BJ (cell line): Measurements from ENCODE around the gene CACNA1I. TPM values are rescaled to one million over a fixed set of nuclear protein-coding genes. Genes with fewer than 3 reads are reported as not detected.

Source experiments
- CTCF ChIA-PET: fragments of 350-600 bp; formaldehyde crosslinking; extraction: SDS; loops from one replicate; lab custom pipeline; 2021; ENCODE audit warnings: antibody characterized with exemption, inconsistent platforms; lab: Yijun Ruan, JAX
- POLR2A ChIA-PET: fragments of 300-600 bp; sonication (Branson Sonifier 250); formaldehyde crosslinking; extraction: SDS; loops from one replicate; lab custom pipeline; 2021; ENCODE audit warnings: antibody characterized with exemption; lab: Charles Lee
- DNase-seq: peaks from one replicate; pipeline ENCODE4 v3.0.0-alpha.2; 2011; ENCODE audit warnings: low read depth
- H3K27me3 ChIP-seq: 2 replicates; pipeline ENCODE4 v1.6.0; 2011; ENCODE audit warnings: low read length; ENCODE audit not compliant: control insufficient read depth, insufficient read depth
- H3K36me3 ChIP-seq: 2 replicates; pipeline ENCODE4 v1.5.1; 2011; ENCODE audit warnings: low read length; ENCODE audit not compliant: control insufficient read depth, insufficient read depth
- H3K4me3 ChIP-seq: 2 replicates; pipeline ENCODE4 v1.5.1; 2011; ENCODE audit warnings: low read depth, mild to moderate bottlenecking, control low read depth, low read length
- CTCF ChIP-seq: IDR thresholded peaks from 2 replicates; pipeline ENCODE4 v1.5.1; 2011; ENCODE audit warnings: low read depth, mild to moderate bottlenecking, control low read depth, inconsistent platforms, low read length, moderate library complexity; ENCODE audit not compliant: insufficient read depth
- polyA plus RNA-seq: library from polyadenylated mRNA; depleted of rRNA; stranded (reverse); fragments of >200 nt; gene quantifications from 2 replicates; pipeline ENCODE4 v1.2.3, GENCODE V29; 2011

The CACNA1I gene
- polyA plus RNA-seq, 1 experiment: 0.01 TPM

DNA sequence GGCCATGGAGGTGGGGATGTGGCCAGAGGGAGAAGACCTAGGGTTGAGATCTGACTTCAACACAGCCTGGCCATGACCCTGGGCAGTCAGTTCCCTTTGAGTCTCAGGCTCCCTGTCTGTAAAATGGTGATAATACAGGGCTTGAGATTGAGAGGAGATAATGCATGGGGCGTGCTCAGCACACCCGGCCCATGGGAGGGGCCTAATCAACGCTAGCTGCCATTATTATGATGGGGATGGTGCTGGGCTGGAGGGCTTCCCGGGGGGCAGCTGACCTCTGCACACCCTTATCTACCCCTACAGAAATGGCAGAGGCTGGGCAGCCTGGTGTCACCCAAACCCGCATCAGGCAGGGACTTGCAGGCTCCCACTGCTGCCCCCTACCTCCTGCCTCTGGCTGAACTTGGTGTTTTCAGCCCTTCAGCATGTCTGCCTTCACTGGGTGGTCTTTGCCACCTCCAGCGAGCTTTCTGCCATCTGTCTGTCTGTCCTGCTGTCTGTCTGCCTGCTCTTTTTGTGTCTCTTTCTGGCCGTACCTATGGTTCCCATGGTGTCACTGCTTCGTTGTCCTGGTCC, 84.5 kb downstream of the CACNA1I start:
- TF ChIP-seq CTCF: no peak
- no peaks in the 10 kb centered on the region for H3K36me3 ChIP-seq
- H3K4me3 ChIP-seq: no peak overlapping the region
- ChIA-PET CTCF (no interaction called here), POLR2A (no interaction called here)
- peaks cover 22% of the 10 kb centered on the region for H3K27me3 ChIP-seq
- no peak for DNase-seq

GRCh38 chr22:39655831-39656230, 85.3 kb downstream of the CACNA1I start:
- Histone ChIP-seq H3K4me3 (no peak overlapping the region), H3K36me3 (no peaks in the 10 kb centered on the region), H3K27me3 (peaks cover 28% of the 10 kb centered on the region)
- no peak for DNase-seq
- ChIA-PET CTCF (interaction anchor here (0.6 kb wide), 1 partner anchor 914 kb away, joined by 3 read pairs; no protein-coding TSS in a partner anchor), POLR2A (no interaction called here)
- no peak for TF ChIP-seq CTCF

- Histone ChIP-seq H3K36me3 (no peaks in the 10 kb centered on the region), H3K4me3 (no peak overlapping the region), H3K27me3 (peaks cover 33% of the 10 kb centered on the region)
- ChIA-PET POLR2A (no interaction called here), CTCF (interaction anchor here (0.6 to 1.0 kb wide), 2 partner anchors 32 to 915 kb away, joined by 3 to 4 read pairs; no protein-coding TSS in a partner anchor)
- DNase-seq: no peak
- TF ChIP-seq CTCF: no peak
These were observed 86.2 kb downstream of the CACNA1I start for GRCh38 chr22:39656495-39657490.

GRCh38 chr22:39658367-39658766, 87.8 kb downstream of the CACNA1I start:
- TF ChIP-seq CTCF: no peak
- ChIA-PET CTCF (no interaction called here), POLR2A (no interaction called here)
- no peak overlapping the region for H3K4me3 ChIP-seq
- H3K27me3 ChIP-seq: peaks cover 45% of the 10 kb centered on the region
- DNase-seq: no peak
- no peaks in the 10 kb centered on the region for H3K36me3 ChIP-seq

- Histone ChIP-seq H3K4me3 (no peak overlapping the region), H3K27me3 (peaks cover 45% of the 10 kb centered on the region), H3K36me3 (no peaks in the 10 kb centered on the region)
- CTCF ChIA-PET: no interaction called here
- POLR2A ChIA-PET: no interaction called here
- no peak for DNase-seq
- no peak for TF ChIP-seq CTCF
These were observed 88.4 kb downstream of the CACNA1I start for GRCh38 chr22:39658806-39659463.
